OCI-LY1 (cell line): ENCODE results near the gene PTPRQ.

Experiments
- H2AFZ ChIP-seq: fragments of 200-600 bp; sonication (generic), shearing (Covaris generic); 2 replicates; pipeline ENCODE4 v1.6.0; 2014; ENCODE audit warnings: antibody characterized with exemption, mild to moderate bottlenecking, low read length
- H3F3A ChIP-seq: fragments of 200-600 bp; sonication (generic), shearing (Covaris generic); 2 replicates; pipeline ENCODE4 v1.6.0; 2014; ENCODE audit warnings: mild to moderate bottlenecking, antibody characterized with exemption, low read length, moderate library complexity; ENCODE audit not compliant: insufficient read depth
- H3K27ac ChIP-seq: fragments of 200-600 bp; sonication (generic); 2 replicates; pipeline ENCODE4 v1.5.1; 2014; ENCODE audit warnings: low read length, mixed run types, mild to moderate bottlenecking, low read depth; ENCODE audit not compliant: poor library complexity, severe bottlenecking
- H3K27me3 ChIP-seq: fragments of 200-600 bp; sonication (generic); 2 replicates; pipeline ENCODE4 v1.6.0; 2014; ENCODE audit warnings: antibody characterized with exemption, mild to moderate bottlenecking, low read length, moderate library complexity; ENCODE audit not compliant: insufficient read depth
- H3K36me3 ChIP-seq: fragments of 200-600 bp; sonication (generic); 2 replicates; pipeline ENCODE4 v1.6.1; 2014; ENCODE audit warnings: mild to moderate bottlenecking, antibody characterized with exemption, low read length, moderate library complexity, mixed read lengths; ENCODE audit not compliant: insufficient read depth
- H3K4me1 ChIP-seq: fragments of 200-600 bp; sonication (generic); 2 replicates; pipeline ENCODE4 v1.5.1; 2014; ENCODE audit warnings: mild to moderate bottlenecking, low read length, moderate library complexity; ENCODE audit not compliant: insufficient read depth, severe bottlenecking
- H3K4me2 ChIP-seq: fragments of 200-600 bp; sonication (generic), shearing (Covaris generic); 2 replicates; pipeline ENCODE4 v1.6.1; 2014; ENCODE audit warnings: low read length
- H3K4me3 ChIP-seq: fragments of 200-600 bp; sonication (generic); 2 replicates; pipeline ENCODE4 v1.5.1; 2014; ENCODE audit warnings: low read length, low read depth, mild to moderate bottlenecking, mixed read lengths; ENCODE audit not compliant: poor library complexity, severe bottlenecking
- H3K79me2 ChIP-seq: fragments of 200-600 bp; shearing (Covaris generic); 2 replicates; pipeline ENCODE4 v1.6.1; 2016; ENCODE audit warnings: mixed run types, low read length, mixed read lengths; ENCODE audit not compliant: insufficient read depth
- H3K9ac ChIP-seq: fragments of 200-600 bp; sonication (generic), shearing (Covaris generic); 2 replicates; pipeline ENCODE4 v1.6.1; 2014; ENCODE audit warnings: mild to moderate bottlenecking, low read length, mixed read lengths
- H3K9me2 ChIP-seq: fragments of 200-600 bp; sonication (generic), shearing (Covaris generic); 2 replicates; pipeline ENCODE4 v1.6.1; 2014; ENCODE audit warnings: low read depth, mild to moderate bottlenecking, low read length, mixed read lengths
- H3K9me3 ChIP-seq: fragments of 200-600 bp; shearing (Covaris generic); 2 replicates; pipeline ENCODE4 v1.6.1; 2014; ENCODE audit warnings: low read length, mixed read lengths
- H4K20me1 ChIP-seq: fragments of 200-600 bp; sonication (generic), shearing (Covaris generic); 2 replicates; pipeline ENCODE4 v1.6.0; 2016; ENCODE audit warnings: mild to moderate bottlenecking, low read length; ENCODE audit not compliant: insufficient read depth
- EZH2 ChIP-seq: fragments of 200-600 bp; sonication (generic), shearing (Covaris generic); IDR thresholded peaks from 2 replicates; pipeline ENCODE4 v1.8.0; 2017; ENCODE audit warnings: borderline replicate concordance, mixed run types, mild to moderate bottlenecking, antibody characterized with exemption, low read length, moderate library complexity, mixed read lengths
- TF ChIP-seq, protein P1 (sequence below): fragments of 200-600 bp; sonication (generic), shearing (Covaris generic); IDR thresholded peaks from 2 replicates; pipeline ENCODE4 v1.5.1; 2017; ENCODE audit warnings: mild to moderate bottlenecking, antibody characterized with exemption, low read length, moderate library complexity, mixed read lengths

The PTPRQ gene

GRCh38 chr12:80636832-80637231, 192.8 kb downstream of the PTPRQ start:
- Histone ChIP-seq H3K9me3 (no peaks in the 10 kb centered on the region), H3K4me3 (no peak overlapping the region), H2AFZ (no peak overlapping the region), H3K36me3 (no peaks in the 10 kb centered on the region), H3K9ac (no peak overlapping the region), H3K27ac (no peak overlapping the region), H3F3A (no peaks in the 10 kb centered on the region), H4K20me1 (no peaks in the 10 kb centered on the region), H3K79me2 (no peaks in the 10 kb centered on the region), H3K9me2 (no peaks in the 10 kb centered on the region), H3K4me2 (no peak overlapping the region), H3K4me1 (no peaks in the 10 kb centered on the region), H3K27me3 (no peaks in the 10 kb centered on the region)
- TF ChIP-seq, protein P1, sequence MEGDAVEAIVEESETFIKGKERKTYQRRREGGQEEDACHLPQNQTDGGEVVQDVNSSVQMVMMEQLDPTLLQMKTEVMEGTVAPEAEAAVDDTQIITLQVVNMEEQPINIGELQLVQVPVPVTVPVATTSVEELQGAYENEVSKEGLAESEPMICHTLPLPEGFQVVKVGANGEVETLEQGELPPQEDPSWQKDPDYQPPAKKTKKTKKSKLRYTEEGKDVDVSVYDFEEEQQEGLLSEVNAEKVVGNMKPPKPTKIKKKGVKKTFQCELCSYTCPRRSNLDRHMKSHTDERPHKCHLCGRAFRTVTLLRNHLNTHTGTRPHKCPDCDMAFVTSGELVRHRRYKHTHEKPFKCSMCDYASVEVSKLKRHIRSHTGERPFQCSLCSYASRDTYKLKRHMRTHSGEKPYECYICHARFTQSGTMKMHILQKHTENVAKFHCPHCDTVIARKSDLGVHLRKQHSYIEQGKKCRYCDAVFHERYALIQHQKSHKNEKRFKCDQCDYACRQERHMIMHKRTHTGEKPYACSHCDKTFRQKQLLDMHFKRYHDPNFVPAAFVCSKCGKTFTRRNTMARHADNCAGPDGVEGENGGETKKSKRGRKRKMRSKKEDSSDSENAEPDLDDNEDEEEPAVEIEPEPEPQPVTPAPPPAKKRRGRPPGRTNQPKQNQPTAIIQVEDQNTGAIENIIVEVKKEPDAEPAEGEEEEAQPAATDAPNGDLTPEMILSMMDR, result no peak
- TF ChIP-seq EZH2, result no peak

GRCh38 chr12:80641936-80642335, 197.9 kb downstream of the PTPRQ start:
- Histone ChIP-seq H2AFZ (no peak overlapping the region), H3K4me1 (no peaks in the 10 kb centered on the region), H3K27me3 (no peaks in the 10 kb centered on the region), H3K27ac (no peak overlapping the region), H3K9ac (no peak overlapping the region), H3K79me2 (no peaks in the 10 kb centered on the region), H4K20me1 (no peaks in the 10 kb centered on the region), H3K4me2 (no peak overlapping the region), H3F3A (no peaks in the 10 kb centered on the region), H3K4me3 (no peak overlapping the region), H3K36me3 (no peaks in the 10 kb centered on the region), H3K9me2 (no peaks in the 10 kb centered on the region), H3K9me3 (no peaks in the 10 kb centered on the region)
- no peak for TF ChIP-seq EZH2
- TF ChIP-seq, protein P1, result no peak

- Histone ChIP-seq H3K9ac (no peak overlapping the region), H3K4me1 (no peaks in the 10 kb centered on the region), H3K36me3 (no peaks in the 10 kb centered on the region), H3K27ac (no peak overlapping the region), H3K9me2 (no peaks in the 10 kb centered on the region), H4K20me1 (no peaks in the 10 kb centered on the region), H3K79me2 (no peaks in the 10 kb centered on the region), H3K9me3 (no peaks in the 10 kb centered on the region), H3F3A (no peaks in the 10 kb centered on the region), H3K27me3 (no peaks in the 10 kb centered on the region), H3K4me2 (no peak overlapping the region), H3K4me3 (no peak overlapping the region), H2AFZ (no peak overlapping the region)
- TF ChIP-seq EZH2, result no peak
These were observed 199.9 kb downstream of the PTPRQ start for GRCh38 chr12:80643961-80644360.

DNA sequence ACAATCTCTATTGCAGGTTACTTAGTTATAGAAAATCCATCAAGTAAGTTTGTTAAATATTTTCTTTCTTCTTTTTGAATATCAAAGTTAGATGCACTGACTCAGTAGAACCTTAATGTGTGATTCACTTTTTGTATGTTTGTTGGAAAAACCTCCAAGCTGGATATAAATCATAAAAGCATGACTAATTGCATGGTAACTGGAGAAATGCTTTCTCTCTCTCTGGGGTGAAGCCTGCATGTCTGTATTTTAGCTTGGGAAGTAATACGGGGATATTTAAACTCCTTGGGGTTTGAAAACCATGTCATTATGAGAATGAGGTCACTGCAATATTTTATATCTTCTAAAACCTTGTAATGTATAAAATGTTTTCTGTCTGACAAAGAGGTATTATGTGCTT, 204.8 kb downstream of the PTPRQ start:
- H3K4me2 ChIP-seq, result no peak overlapping the region
- H4K20me1 ChIP-seq, result no peaks in the 10 kb centered on the region
- H3F3A ChIP-seq, result no peaks in the 10 kb centered on the region
- H3K36me3 ChIP-seq, result no peaks in the 10 kb centered on the region
- H3K9me2 ChIP-seq, result no peaks in the 10 kb centered on the region
- no peak overlapping the region for H3K4me3 ChIP-seq
- no peak overlapping the region for H2AFZ ChIP-seq
- H3K27ac ChIP-seq, result no peak overlapping the region
- no peaks in the 10 kb centered on the region for H3K4me1 ChIP-seq
- H3K9ac ChIP-seq, result no peak overlapping the region
- TF ChIP-seq, protein P1, result no peak
- no peak for TF ChIP-seq EZH2
- H3K79me2 ChIP-seq, result no peaks in the 10 kb centered on the region
- no peaks in the 10 kb centered on the region for H3K27me3 ChIP-seq
- no peaks in the 10 kb centered on the region for H3K9me3 ChIP-seq
